ENCODE measurements around the gene DYRK4.

DYRK4 gene

GRCh38 chr12:4584896-4585295 lies 22.9 kb downstream of the DYRK4 start:
- H3K27me3 ChIP-seq (ENCODE audit: insufficient read depth, low read length, poor library complexity), result no peaks in the 10 kb centered on the region
- TF ChIP-seq EZH2 (IDR thresholded peaks at IDR 0.05; ENCODE audit: borderline replicate concordance, low read depth, low read length, severe bottlenecking), result no peak
- TF ChIP-seq CTCF (IDR thresholded peaks at IDR 0.05; ENCODE audit: borderline replicate concordance, extremely low read depth, low read length, poor library complexity, severe bottlenecking), result no peak
- H3K4me2 ChIP-seq (ENCODE audit: insufficient read depth, low read length), result no peak overlapping the region
- H3K79me2 ChIP-seq (ENCODE audit: insufficient read depth, low read length), result no peaks in the 10 kb centered on the region
- no peaks in the 10 kb centered on the region for H4K20me1 ChIP-seq (ENCODE audit: insufficient read depth, low read length)
- no peaks in the 10 kb centered on the region for H3K9me3 ChIP-seq (ENCODE audit: insufficient read depth, low read length, severe bottlenecking)
- ATAC-seq (ENCODE audit: insufficient read depth, low read depth), result no peak
- no peaks in the 10 kb centered on the region for H3K4me1 ChIP-seq (ENCODE audit: insufficient read depth, low read length)
- no peak overlapping the region for H3K9ac ChIP-seq (ENCODE audit: low read depth, low read length)
- H3K4me3 ChIP-seq (ENCODE audit: low read depth in 1 of 2, low read length in 2 of 2), result no peak overlapping the region
- no peak overlapping the region for H2AFZ ChIP-seq (ENCODE audit: low read depth, low read length)
- DNase-seq, result no peak
- H3K27ac ChIP-seq (ENCODE audit: low read length), result no peak overlapping the region
- H3K36me3 ChIP-seq (ENCODE audit: insufficient read depth, low read length), result no peaks in the 10 kb centered on the region

GRCh38 chr12:4586500-4586899 lies 24.5 kb downstream of the DYRK4 start:
- DNase-seq, result no peak
- Histone ChIP-seq H3K36me3 (ENCODE audit: insufficient read depth, low read length) (no peaks in the 10 kb centered on the region), H3K79me2 (ENCODE audit: insufficient read depth, low read length) (no peaks in the 10 kb centered on the region), H3K27ac (ENCODE audit: low read length) (no peak overlapping the region), H4K20me1 (ENCODE audit: insufficient read depth, low read length) (no peaks in the 10 kb centered on the region), H2AFZ (ENCODE audit: low read depth, low read length) (no peak overlapping the region), H3K9ac (ENCODE audit: low read depth, low read length) (no peak overlapping the region), H3K4me2 (ENCODE audit: insufficient read depth, low read length) (no peak overlapping the region), H3K27me3 (ENCODE audit: insufficient read depth, low read length, poor library complexity) (no peaks in the 10 kb centered on the region), H3K4me1 (ENCODE audit: insufficient read depth, low read length) (no peaks in the 10 kb centered on the region), H3K9me3 (ENCODE audit: insufficient read depth, low read length, severe bottlenecking) (no peaks in the 10 kb centered on the region), H3K4me3 (ENCODE audit: low read depth in 1 of 2, low read length in 2 of 2) (no peak overlapping the region)
- ATAC-seq (ENCODE audit: insufficient read depth, low read depth), result no peak
- TF ChIP-seq EZH2 (IDR thresholded peaks at IDR 0.05; ENCODE audit: borderline replicate concordance, low read depth, low read length, severe bottlenecking), result no peak
- TF ChIP-seq CTCF (IDR thresholded peaks at IDR 0.05; ENCODE audit: borderline replicate concordance, extremely low read depth, low read length, poor library complexity, severe bottlenecking), result no peak

GRCh38 chr12:4587108-4587507 lies 25.1 kb downstream of the DYRK4 start:
- no peak for DNase-seq
- no peak overlapping the region for H3K9ac ChIP-seq (ENCODE audit: low read depth, low read length)

More at GRCh38 chr12:4587108-4587507, 25.1 kb downstream of the DYRK4 start:
- Histone ChIP-seq H3K36me3 (ENCODE audit: insufficient read depth, low read length) (no peaks in the 10 kb centered on the region), H3K9me3 (ENCODE audit: insufficient read depth, low read length, severe bottlenecking) (no peaks in the 10 kb centered on the region), H3K79me2 (ENCODE audit: insufficient read depth, low read length) (no peaks in the 10 kb centered on the region), H3K4me1 (ENCODE audit: insufficient read depth, low read length) (no peaks in the 10 kb centered on the region), H2AFZ (ENCODE audit: low read depth, low read length) (no peak overlapping the region), H3K27ac (ENCODE audit: low read length) (no peak overlapping the region), H4K20me1 (ENCODE audit: insufficient read depth, low read length) (no peaks in the 10 kb centered on the region), H3K4me3 (ENCODE audit: low read depth in 1 of 2, low read length in 2 of 2) (no peak overlapping the region), H3K27me3 (ENCODE audit: insufficient read depth, low read length, poor library complexity) (no peaks in the 10 kb centered on the region), H3K4me2 (ENCODE audit: insufficient read depth, low read length) (no peak overlapping the region)
- no peak for TF ChIP-seq EZH2 (IDR thresholded peaks at IDR 0.05; ENCODE audit: borderline replicate concordance, low read depth, low read length, severe bottlenecking)
- TF ChIP-seq CTCF (IDR thresholded peaks at IDR 0.05; ENCODE audit: borderline replicate concordance, extremely low read depth, low read length, poor library complexity, severe bottlenecking), result no peak
- ATAC-seq (ENCODE audit: insufficient read depth, low read depth), result no peak

All from DND-41 (cell line).